Tibial nerve (tissue), 4 donors: ENCODE measurements around the gene WARS2.

Source experiments
- EP300 ChIP-seq, 2 donors: sonication (generic); formaldehyde crosslinking; IDR thresholded peaks; one replicate each; pipeline ENCODE4 v1.6.1; 2017; ENCODE audit warnings: antibody characterized with exemption in 2 of 2, mild to moderate bottlenecking in 1 of 2
- TF ChIP-seq, protein P1 (sequence below), 5 experiments: fragments of 200-600 bp in 3 of 5; fragments of 450-650 bp in 2 of 5; sonication (generic) in 3 of 5; IDR thresholded peaks; one replicate each; pipeline ENCODE4 v1.5.1; 2016 to 2019; ENCODE audit warnings: antibody characterized with exemption in 5 of 5, mild to moderate bottlenecking in 3 of 5, moderate library complexity in 2 of 5

- TF ChIP-seq, protein P1, sequence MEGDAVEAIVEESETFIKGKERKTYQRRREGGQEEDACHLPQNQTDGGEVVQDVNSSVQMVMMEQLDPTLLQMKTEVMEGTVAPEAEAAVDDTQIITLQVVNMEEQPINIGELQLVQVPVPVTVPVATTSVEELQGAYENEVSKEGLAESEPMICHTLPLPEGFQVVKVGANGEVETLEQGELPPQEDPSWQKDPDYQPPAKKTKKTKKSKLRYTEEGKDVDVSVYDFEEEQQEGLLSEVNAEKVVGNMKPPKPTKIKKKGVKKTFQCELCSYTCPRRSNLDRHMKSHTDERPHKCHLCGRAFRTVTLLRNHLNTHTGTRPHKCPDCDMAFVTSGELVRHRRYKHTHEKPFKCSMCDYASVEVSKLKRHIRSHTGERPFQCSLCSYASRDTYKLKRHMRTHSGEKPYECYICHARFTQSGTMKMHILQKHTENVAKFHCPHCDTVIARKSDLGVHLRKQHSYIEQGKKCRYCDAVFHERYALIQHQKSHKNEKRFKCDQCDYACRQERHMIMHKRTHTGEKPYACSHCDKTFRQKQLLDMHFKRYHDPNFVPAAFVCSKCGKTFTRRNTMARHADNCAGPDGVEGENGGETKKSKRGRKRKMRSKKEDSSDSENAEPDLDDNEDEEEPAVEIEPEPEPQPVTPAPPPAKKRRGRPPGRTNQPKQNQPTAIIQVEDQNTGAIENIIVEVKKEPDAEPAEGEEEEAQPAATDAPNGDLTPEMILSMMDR (IDR thresholded peaks at IDR 0.05), result no peak
- TF ChIP-seq EP300 (IDR thresholded peaks at IDR 0.05), result no peak
These were observed 132.6 kb downstream of the WARS2 start for GRCh38 chr1:119007670-119008482.
